GM19043 (cell line): Measurements from ENCODE around the gene FIS1.
"Not testable (repeated sequence)": the region's sequence is repeated elsewhere in the genome, so short reads cannot be mapped to it uniquely, and the experiment has no call there.

ENCODE experiments used
- ATAC-seq: cut with Tn5 transposase; IDR thresholded peaks from one replicate; pipeline ENCODE4 v1.9.1; 2021; ENCODE audit warnings: low read depth; ENCODE audit not compliant: unreplicated experiment

The FIS1 gene

GRCh38 chr7:101264102-101264706, 19.3 kb upstream of the FIS1 start:
- ATAC-seq, result not testable (repeated sequence)

GRCh38 chr7:101258243-101258731, 13.4 kb upstream of the FIS1 start:
- no peak for ATAC-seq

GRCh38 chr7:101255796-101256195, 10.9 kb upstream of the FIS1 start:
- no peak for ATAC-seq

- not testable (repeated sequence) for ATAC-seq
Observed at GRCh38 chr7:101253199-101253598, 8.3 kb upstream of the FIS1 start.

GRCh38 chr7:101251871-101252659, 7.2 kb upstream of the FIS1 start:
- peak; percentile 97 for ATAC-seq

- ATAC-seq, result no peak
Observed at GRCh38 chr7:101250324-101250723, 5.4 kb upstream of the FIS1 start.

- ATAC-seq, result no peak
Observed at GRCh38 chr7:101248276-101248675, 3.4 kb upstream of the FIS1 start.

GRCh38 chr7:101245147-101245668, 327 bp upstream of the FIS1 start:
- no peak for ATAC-seq

- no peak for ATAC-seq
Observed at GRCh38 chr7:101243646-101244374, 1.1 kb downstream of the FIS1 start.

- no peak for ATAC-seq
Observed at GRCh38 chr7:101241443-101242349, 3.2 kb downstream of the FIS1 start.

GRCh38 chr7:101241015-101241363, 3.9 kb downstream of the FIS1 start:
- no peak for ATAC-seq

- ATAC-seq, result no peak
Observed at GRCh38 chr7:101240226-101241014, 4.5 kb downstream of the FIS1 start.

GRCh38 chr7:101239951-101240220, 5.0 kb downstream of the FIS1 start:
- no peak for ATAC-seq

GRCh38 chr7:101239191-101239950, 5.5 kb downstream of the FIS1 start:
- no peak for ATAC-seq

GRCh38 chr7:101238226-101239182, 6.4 kb downstream of the FIS1 start:
- no peak for ATAC-seq

GRCh38 chr7:101237206-101238067, 7.4 kb downstream of the FIS1 start, which contains the start of gene CLDN15:
CLDN15 (minus strand) TSS chr7:101237802; CDS start chr7:101237581, 221 bp downstream.
- ATAC-seq, result no peak
